GM13976 (cell line): ENCODE measurements around the gene DDX52.
A peak's percentile ranks its signal among the peaks of the same experiment; 100 is the strongest.

Experiments used
- DNase-seq: peaks from one replicate; pipeline ENCODE4 v3.0.0; 2012; ENCODE audit warnings: low spot score
- in situ Hi-C: fragments of 300-500 bp; cut with MboI; formaldehyde crosslinking; loops from one replicate; pipeline ENCODE4 v1.12.0; 2022; ENCODE audit warnings: low sequenced_read_pairs, mixed read lengths, inconsistent platforms; ENCODE audit not compliant: unreplicated experiment
- TF ChIP-seq, protein P1 (sequence below): IDR thresholded peaks from 2 replicates; pipeline ENCODE4 v1.5.1; 2012; ENCODE audit warnings: borderline replicate concordance, mild to moderate bottlenecking; ENCODE audit not compliant: insufficient read depth; ENCODE audit errors: extremely low read depth, missing control alignments, control extremely low read depth

DDX52 gene

DNA sequence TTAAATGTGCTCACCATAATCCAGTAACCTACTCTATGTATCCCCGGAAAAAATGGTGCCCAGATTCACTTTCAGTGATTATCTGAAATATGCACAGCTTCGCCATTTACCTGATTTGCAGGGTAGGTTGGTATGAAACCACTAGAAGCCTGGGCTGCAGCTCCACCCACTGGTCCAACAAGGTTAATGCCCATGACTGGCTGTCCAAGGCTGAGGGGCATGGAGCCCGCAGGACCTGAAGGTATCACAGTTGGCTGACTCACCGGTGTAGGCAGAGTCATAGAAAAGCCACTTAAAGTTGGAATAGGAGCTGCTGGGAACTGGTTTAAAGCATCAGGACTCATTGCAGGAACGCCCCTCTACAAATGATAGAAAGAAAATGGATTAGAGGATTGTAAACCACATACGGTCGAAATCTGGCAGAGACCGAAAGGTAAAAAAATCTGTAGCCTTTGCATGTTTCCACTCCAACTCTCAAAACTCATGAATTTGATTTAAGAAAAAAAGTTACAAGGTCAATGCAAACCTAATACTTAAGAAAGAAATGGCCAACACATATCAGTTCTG, 72.6 kb downstream of the DDX52 start:
- TF ChIP-seq, protein P1, sequence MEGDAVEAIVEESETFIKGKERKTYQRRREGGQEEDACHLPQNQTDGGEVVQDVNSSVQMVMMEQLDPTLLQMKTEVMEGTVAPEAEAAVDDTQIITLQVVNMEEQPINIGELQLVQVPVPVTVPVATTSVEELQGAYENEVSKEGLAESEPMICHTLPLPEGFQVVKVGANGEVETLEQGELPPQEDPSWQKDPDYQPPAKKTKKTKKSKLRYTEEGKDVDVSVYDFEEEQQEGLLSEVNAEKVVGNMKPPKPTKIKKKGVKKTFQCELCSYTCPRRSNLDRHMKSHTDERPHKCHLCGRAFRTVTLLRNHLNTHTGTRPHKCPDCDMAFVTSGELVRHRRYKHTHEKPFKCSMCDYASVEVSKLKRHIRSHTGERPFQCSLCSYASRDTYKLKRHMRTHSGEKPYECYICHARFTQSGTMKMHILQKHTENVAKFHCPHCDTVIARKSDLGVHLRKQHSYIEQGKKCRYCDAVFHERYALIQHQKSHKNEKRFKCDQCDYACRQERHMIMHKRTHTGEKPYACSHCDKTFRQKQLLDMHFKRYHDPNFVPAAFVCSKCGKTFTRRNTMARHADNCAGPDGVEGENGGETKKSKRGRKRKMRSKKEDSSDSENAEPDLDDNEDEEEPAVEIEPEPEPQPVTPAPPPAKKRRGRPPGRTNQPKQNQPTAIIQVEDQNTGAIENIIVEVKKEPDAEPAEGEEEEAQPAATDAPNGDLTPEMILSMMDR, result no peak
- in situ Hi-C loops, result no loop called here
- peak; percentile 43 for DNase-seq

DNA sequence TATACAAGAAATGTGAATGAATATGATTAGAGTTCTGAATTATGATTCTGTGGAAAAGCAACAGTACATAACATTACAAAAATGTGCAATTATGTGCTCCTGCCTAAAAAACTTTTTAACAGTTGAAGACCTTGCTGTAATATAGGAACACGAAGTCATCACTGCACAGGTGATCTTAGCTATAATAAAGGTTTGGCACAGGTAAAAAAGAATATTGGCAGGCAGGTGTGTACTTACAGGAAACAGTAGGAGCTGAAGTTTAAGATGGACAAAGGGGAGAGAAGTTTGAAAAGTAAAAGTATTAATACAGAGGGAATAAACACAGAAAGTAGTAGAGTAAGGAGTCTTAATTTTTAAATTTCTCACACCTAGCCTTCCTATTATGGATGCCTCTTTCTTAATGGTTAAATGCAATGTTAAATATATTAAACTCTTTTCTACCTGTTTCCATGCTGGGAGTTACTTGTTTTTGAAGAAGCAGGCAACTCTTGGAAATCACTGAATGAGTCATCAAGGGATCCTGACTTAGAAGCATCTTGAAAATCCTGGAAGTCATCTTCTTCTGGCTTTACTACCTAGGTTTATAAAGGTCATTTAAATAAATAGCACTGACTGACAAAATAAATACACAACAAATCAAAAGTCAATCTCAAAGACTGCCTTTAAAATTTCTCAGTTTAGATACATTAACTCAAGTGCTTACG, 74.7 kb downstream of the DDX52 start:
- no peak for DNase-seq
- TF ChIP-seq, protein P1, result no peak
- in situ Hi-C loops, result no loop called here

DNA sequence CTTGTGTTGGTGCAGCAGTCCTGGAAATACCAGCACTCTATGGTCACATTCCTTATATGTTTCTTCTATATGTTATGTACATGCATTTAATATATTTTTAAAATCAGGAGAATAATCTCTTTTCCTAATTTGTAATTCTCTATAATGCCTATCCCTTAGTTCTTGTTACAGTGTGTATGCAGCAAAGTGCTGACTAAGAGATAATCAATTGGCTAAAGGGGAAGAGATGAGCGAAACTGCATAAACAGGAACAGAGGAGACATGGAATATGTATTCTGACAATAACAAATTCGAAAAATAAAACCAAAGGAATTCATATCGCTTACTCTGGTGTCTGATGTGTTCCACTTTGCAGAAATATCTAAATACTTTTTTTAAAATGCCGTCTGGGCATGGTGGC, 75.7 kb downstream of the DDX52 start:
- TF ChIP-seq, protein P1, result no peak
- in situ Hi-C loops, result no loop called here
- DNase-seq, result no peak

DNA sequence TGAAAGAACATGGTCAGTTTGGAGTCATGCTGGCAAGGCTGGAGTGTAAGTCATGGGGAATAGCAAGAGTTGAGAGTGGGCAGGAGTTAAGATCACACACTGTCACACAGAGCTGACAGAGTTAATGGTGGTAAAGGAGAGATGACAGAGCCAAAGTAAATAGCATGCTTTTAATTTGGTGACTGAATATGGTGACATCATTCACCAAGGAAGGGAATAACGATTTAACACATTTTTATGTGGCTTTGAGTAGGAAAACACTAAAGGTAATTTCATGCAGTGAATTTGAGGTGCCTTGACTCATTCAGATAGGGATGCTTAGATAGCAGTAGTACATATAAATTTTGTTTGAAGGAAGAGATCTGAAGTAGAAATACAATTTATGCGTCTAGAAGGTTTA, 76.1 kb downstream of the DDX52 start:
- in situ Hi-C loops, result no loop called here
- TF ChIP-seq, protein P1, result no peak
- no peak for DNase-seq

DNA sequence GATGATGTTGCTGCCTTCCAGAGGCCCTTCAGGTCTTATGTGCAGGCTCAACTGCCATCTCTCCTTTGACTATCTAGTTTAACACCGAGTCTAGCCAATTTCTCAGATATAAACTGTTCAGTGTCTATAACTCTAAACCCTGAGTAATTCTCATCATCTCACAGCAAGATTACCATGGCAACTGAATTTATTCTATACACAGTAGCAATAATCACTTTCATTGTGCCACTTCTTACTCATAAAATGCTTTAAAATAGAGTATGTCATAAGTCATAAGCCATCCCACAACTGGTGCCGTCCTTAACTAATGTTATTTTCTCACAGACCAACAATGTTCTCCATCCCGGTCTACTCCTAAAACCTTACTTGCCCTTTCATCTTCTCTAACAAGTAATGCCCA, 79.0 kb downstream of the DDX52 start:
- no peak for DNase-seq
- in situ Hi-C loops, result no loop called here
- TF ChIP-seq, protein P1, result no peak

DNA sequence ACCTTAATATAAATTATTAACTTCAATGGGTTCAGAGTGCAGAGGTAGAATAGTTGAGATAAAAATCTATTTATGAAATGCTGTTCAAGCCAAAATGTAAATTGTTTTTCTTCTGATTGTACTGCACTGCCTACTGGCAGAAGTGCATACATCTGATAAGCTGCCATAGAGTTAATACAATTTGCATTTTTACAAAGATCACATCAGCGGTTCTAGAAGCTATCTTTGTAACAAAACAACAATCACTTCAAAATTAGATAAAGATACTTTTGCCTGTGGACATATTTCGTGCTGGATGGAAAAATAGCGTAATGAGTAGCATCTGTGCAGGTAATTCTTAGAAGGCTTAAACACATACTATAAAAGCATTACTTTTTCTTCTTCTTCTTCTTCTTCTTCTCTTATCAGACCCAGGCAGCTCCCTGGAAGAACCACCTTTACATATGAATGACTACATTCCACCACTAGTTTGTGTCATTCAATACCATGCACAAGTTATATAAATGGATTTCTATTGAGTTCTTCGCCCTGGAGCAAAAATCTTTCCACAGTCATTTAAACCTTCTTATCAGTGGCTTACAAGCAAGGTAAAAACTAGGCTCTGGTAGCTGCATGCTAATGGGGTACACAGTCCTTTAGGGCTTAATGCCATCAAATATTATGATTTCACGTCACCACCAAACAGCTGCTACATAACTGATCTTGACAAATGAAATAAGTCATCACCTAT, 81.1 kb downstream of the DDX52 start:
- DNase-seq, result no peak
- in situ Hi-C loops, result no loop called here
- TF ChIP-seq, protein P1, result no peak
